ENCODE data around the gene LLGL2.

The LLGL2 gene

DNA sequence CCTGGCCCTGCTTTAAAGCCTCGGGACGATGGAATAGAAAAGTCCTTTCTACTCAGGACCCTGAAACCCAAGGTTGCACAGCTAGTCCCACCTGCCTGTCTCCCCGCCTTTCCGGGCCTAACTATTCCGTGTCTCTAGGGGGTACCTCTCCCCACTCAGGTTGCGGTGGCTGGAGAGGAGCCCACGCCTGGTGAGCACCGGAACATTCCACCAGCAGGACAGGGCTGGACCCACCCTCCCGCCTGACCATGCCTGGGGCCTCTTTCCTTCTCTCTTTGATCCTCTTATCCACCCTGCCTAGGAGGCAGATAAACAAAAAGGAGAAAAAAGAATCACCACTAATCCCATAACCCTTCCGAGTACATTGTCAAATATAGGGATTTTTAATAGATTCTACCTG is 10.9 kb downstream of the LLGL2 start:
- H3K9me3 ChIP-seq (ENCODE audit: control insufficient read depth, insufficient read depth, low read length): no peaks in the 10 kb centered on the region
- no peaks in the 10 kb centered on the region for H3K36me3 ChIP-seq (ENCODE audit: insufficient read depth, low read length)
- H3K4me1 ChIP-seq (ENCODE audit: insufficient read depth, low read length): peaks cover 13% of the 10 kb centered on the region; the same call in 1 of the 2 replicates
- H3K9ac ChIP-seq (ENCODE audit: low read depth, low read length): no peak overlapping the region

DNA sequence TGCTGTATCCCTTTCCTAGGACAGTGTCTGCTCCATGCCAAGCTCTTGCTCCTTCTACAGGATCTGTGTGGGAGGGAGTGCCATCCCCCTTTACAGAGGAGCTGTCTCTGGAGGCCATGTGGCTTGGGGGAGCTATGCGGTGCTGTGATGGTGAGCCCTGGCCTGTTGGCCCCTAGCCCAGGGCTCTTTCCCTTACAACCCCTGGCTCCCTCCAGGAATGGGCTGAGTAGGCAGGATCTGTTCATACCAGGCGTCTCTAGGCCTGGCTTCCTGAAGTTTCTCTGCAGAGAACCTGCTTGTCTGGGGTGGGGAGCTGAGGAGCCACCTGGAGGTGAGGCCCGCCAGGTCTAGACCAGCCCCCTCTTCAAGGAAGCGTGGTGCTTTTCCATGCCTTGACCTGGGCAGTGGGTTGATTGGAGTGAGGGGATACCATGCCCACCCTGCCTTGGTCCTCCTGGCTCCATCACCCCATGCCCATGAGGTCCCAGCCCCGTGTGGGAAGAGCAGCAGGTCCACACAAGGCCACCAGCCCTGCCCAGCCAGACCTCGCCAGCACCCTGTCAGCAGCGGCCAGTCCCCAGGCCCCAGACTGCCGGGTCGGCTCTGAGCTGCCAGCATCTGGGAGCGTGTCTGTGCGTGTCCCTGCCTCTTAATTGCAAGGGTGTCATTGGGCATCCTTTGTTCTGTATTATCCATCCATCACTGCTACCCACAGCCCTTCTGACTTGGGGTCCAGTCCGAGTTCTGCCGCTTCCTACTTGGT is 14.7 kb downstream of the LLGL2 start:
- Histone ChIP-seq H3K9me3 (ENCODE audit: control insufficient read depth, insufficient read depth, low read length) (no peaks in the 10 kb centered on the region), H3K4me1 (ENCODE audit: insufficient read depth, low read length) (peaks cover 13% of the 10 kb centered on the region; the same call in 1 of the 2 replicates), H3K9ac (ENCODE audit: low read depth, low read length) (no peak overlapping the region), H3K36me3 (ENCODE audit: insufficient read depth, low read length) (no peaks in the 10 kb centered on the region)

DNA sequence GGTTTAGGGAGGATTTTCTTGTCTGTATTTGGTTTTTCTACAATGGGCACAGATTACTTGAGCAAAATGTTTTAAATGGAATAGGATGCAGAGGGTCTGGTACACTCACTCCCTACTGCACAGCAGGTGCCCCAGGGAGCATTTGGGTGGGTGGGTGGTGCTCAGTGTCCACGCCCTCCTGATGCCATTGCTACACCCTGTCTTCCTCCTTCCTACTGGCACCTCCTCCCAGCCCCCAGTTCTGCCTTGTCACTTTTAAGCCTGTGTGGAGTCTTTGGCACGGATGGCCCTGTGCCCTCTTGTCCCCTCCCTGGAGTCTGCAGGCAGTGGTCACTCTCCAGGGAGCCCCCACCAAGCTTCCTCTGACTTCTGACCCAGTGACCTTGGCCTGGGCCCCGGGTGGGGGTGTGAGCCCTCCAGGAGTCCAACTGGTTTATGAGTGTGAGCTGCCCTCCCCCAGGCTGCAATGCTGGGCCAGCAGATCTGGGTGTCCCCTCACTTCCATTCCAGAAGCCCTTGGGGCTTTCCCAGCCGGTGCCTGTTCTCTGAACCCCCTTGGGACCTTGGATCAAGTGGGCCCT is 15.5 kb downstream of the LLGL2 start:
- Histone ChIP-seq H3K4me1 (ENCODE audit: insufficient read depth, low read length) (peaks cover 19% of the 10 kb centered on the region; the same call in 1 of the 2 replicates), H3K9me3 (ENCODE audit: control insufficient read depth, insufficient read depth, low read length) (no peaks in the 10 kb centered on the region), H3K9ac (ENCODE audit: low read depth, low read length) (no peak overlapping the region), H3K36me3 (ENCODE audit: insufficient read depth, low read length) (no peaks in the 10 kb centered on the region)

DNA sequence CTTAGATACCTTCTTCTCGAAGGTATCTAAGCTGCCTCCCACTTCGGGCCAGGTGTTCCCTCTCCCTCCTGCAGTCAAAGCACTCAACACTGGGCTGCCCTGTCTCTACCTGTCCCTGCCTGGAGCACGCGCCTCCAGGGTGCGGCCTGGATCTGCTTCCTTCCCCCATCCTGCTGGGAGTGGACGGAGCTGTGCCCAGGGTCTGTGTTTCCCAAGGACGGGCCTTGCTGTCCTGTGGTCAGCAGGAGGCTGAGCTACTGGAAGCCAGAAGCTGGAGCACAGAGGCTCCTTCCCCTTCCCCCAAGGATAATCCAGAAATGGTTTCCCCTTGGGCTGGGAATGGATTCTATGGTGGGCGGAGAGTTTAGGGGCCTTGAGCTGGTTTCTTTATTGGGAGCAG is 16.7 kb downstream of the LLGL2 start:
- no peaks in the 10 kb centered on the region for H3K36me3 ChIP-seq (ENCODE audit: insufficient read depth, low read length)
- no peaks in the 10 kb centered on the region for H3K9me3 ChIP-seq (ENCODE audit: control insufficient read depth, insufficient read depth, low read length)
- peaks cover 19% of the 10 kb centered on the region; the same call in 1 of the 2 replicates for H3K4me1 ChIP-seq (ENCODE audit: insufficient read depth, low read length)
- H3K9ac ChIP-seq (ENCODE audit: low read depth, low read length): no peak overlapping the region

DNA sequence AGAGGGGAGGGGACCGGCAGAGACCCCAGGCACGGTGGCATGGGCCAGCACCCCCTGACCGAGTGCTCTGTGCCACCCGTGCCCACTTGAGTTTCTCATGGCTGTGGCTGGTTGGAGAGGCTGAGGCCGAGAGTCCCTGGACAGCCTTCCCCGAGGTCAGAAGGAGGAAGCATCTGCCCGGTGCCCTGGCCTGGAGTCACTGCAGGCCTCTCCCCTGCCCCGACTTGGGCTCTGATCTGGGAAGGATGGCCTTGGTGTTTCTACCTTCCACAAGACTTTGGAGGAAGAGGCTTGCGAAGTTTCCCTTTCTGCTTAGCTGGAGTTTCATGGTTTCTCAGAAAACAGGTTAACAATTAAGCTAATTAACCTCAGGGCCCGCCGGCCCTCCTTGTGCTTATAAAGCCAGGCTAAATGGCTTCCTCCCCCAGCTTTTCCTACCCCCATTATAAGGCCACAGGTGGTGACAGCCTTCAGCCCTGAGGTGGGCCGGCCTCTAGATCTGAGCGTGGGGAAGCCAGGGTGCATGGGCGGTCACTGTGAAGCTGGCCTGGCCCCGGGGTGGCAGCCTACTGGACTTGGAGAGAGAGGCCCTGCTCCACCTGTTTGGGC is 17.3 kb downstream of the LLGL2 start:
- Histone ChIP-seq H3K9me3 (ENCODE audit: control insufficient read depth, insufficient read depth, low read length) (no peaks in the 10 kb centered on the region), H3K36me3 (ENCODE audit: insufficient read depth, low read length) (no peaks in the 10 kb centered on the region), H3K9ac (ENCODE audit: low read depth, low read length) (no peak overlapping the region), H3K4me1 (ENCODE audit: insufficient read depth, low read length) (peaks cover 19% of the 10 kb centered on the region; the same call in 1 of the 2 replicates)

DNA sequence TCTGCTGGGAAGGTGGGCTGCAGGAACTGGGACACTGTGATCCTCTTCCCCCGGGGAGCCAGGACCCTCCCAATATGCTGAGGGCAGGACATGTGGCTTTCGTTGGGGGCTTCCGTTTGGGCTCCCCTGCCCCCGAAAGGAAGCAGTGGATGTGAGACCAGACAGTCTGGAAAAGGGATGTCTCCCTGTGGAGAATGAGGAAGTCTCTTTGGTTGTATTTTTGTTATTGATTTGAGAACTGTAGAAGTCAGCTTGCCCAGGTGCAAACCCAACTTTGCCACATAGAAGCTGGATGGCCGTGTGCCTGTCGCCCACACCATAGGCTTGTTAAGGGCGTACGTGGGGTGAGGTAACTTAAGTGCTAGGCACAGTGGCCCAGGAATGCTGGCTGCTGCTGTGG is 18.8 kb downstream of the LLGL2 start:
- Histone ChIP-seq H3K36me3 (ENCODE audit: insufficient read depth, low read length) (no peaks in the 10 kb centered on the region), H3K4me1 (ENCODE audit: insufficient read depth, low read length) (peaks cover 25% of the 10 kb centered on the region; the same call in 1 of the 2 replicates), H3K9ac (ENCODE audit: low read depth, low read length) (no peak overlapping the region), H3K9me3 (ENCODE audit: control insufficient read depth, insufficient read depth, low read length) (no peaks in the 10 kb centered on the region)

DNA sequence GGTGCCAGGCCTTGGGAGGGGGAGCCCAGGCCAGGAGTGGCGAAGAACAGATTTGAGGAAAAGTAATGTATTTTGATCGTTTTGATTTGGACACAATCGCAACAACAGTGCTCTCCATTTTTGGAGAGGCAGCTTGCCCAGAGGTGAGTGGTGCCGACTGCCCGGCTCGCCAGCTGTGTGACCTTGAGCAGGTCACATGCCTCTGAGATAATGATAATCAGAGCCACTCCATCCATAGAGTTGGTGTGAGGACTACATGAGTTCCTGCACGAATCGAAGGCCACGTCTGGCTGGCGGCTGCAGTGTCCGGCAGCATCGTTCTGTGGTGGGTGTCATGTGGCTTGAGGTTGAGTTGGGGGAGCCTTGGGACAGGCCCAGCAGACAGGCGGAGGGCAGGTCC is 20.7 kb downstream of the LLGL2 start:
- H3K36me3 ChIP-seq (ENCODE audit: insufficient read depth, low read length): no peaks in the 10 kb centered on the region
- no peak overlapping the region for H3K9ac ChIP-seq (ENCODE audit: low read depth, low read length)
- H3K4me1 ChIP-seq (ENCODE audit: insufficient read depth, low read length): peaks cover 19% of the 10 kb centered on the region; the same call in 1 of the 2 replicates
- no peaks in the 10 kb centered on the region for H3K9me3 ChIP-seq (ENCODE audit: control insufficient read depth, insufficient read depth, low read length)

DNA sequence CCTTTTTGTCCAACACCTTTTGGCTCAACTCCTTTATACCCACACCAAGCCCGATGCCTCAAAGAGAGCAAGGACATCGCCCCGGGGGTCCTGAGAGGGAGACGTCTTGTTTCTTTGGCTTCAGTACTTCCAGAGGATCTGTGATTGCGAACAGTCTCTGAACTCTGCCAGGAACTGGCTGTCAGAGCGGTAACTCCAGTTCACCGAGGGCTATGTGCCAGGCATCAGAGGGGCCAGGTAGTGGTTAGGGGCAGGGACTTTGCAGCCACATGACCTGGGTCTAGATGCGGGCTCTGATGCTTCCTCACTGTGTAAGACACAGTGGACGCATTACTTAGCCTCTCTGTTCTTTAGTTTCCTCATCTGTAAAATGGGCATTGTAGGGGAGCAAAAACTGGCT is 21.6 kb downstream of the LLGL2 start:
- H3K9me3 ChIP-seq (ENCODE audit: control insufficient read depth, insufficient read depth, low read length): no peaks in the 10 kb centered on the region
- peaks cover 20% of the 10 kb centered on the region; the same call in 1 of the 2 replicates for H3K4me1 ChIP-seq (ENCODE audit: insufficient read depth, low read length)
- H3K9ac ChIP-seq (ENCODE audit: low read depth, low read length): no peak overlapping the region
- no peaks in the 10 kb centered on the region for H3K36me3 ChIP-seq (ENCODE audit: insufficient read depth, low read length)

DNA sequence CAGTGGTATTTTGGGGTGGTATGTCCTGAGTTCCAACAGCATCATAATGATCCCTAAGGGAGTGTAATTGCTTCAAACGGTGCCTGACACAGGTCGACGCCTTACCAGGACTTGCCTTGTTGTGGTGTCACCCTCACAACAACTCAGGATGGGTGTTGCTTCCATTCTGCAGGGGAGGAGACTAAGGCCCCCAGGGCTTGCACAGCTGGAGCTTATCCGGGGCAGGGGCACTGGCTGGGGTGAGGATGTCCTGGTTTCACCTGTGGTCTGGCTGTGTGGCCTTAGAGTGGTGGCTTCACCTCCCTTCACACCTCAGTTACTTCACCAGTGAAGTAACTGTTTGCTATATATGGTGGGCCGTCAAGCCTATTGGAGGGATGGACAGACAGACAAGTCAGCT is 23.3 kb downstream of the LLGL2 start:
- Histone ChIP-seq H3K9me3 (ENCODE audit: control insufficient read depth, insufficient read depth, low read length) (no peaks in the 10 kb centered on the region), H3K9ac (ENCODE audit: low read depth, low read length) (no peak overlapping the region), H3K4me1 (ENCODE audit: insufficient read depth, low read length) (peaks cover 30% of the 10 kb centered on the region; the same call in 1 of the 2 replicates), H3K36me3 (ENCODE audit: insufficient read depth, low read length) (no peaks in the 10 kb centered on the region)

DNA sequence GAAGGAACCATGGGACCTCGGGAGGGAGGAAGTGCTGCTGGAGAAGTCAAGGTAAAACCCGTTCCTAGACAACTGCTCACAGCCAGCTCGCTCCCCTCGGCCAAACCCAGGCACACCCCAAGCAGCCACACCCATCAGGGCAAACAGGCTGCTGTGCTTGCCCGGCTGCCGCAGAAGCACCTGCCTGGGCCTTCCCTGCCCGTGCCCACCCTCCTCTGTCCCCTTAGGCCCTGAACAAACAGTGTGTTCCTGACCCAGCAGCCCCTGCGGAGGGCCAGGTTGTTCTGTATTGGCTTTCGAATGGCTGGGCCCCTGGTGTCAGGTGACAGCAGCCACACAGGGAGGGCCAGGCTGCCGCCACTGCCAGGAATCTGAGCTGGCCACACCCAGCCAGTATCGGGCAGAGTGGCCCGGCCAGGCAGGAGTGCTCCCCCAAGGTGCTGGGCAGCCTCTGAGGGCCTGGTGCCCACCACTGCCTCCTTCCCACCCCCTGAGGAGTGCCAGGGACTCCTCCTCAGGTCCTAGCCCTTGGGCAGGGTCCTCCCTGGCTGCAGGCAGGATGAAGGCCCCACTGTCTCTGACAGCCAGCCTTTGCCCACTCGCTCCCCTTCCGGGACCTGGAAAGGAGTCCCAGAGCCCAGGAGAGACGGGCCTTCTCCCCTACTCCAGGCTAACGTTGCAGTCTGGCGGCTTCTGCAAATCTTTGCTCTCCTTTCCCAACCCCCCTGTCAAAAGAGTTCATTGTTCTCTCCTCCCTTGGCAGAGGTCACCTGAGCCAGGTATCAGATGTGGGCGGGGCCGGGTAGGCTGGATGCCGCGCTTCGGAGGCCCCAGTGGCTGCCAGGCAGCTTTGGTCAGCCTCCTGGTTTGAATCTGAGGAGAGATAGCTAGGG is 24.0 kb downstream of the LLGL2 start:
- peak overlapping the region; percentile 26 for H3K9ac ChIP-seq (ENCODE audit: low read depth, low read length)
- H3K4me1 ChIP-seq (ENCODE audit: insufficient read depth, low read length): peaks cover 30% of the 10 kb centered on the region; the same call in 1 of the 2 replicates
- no peaks in the 10 kb centered on the region for H3K36me3 ChIP-seq (ENCODE audit: insufficient read depth, low read length)
- no peaks in the 10 kb centered on the region for H3K9me3 ChIP-seq (ENCODE audit: control insufficient read depth, insufficient read depth, low read length)

DNA sequence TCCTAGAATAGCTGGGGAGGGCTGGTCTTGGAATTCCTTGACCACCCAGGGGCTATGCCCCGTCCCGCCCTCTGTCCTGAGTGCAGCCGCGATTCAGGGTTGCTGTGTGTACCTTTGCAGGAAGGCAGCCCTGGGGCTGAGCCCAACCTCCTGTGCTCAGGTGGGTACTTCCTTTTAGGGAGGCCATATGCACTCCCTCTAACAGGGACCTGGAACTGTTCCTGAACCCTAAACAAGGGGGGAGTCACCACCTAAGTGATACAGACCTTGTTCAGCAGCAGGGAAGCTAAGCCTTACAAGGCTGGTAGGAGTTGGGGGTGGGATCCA is 24.6 kb downstream of the LLGL2 start:
- H3K9me3 ChIP-seq (ENCODE audit: control insufficient read depth, insufficient read depth, low read length): no peaks in the 10 kb centered on the region
- H3K9ac ChIP-seq (ENCODE audit: low read depth, low read length): peak overlapping the region; percentile 26; the same call in 1 of the 2 replicates
- no peaks in the 10 kb centered on the region for H3K36me3 ChIP-seq (ENCODE audit: insufficient read depth, low read length)
- peaks cover 29% of the 10 kb centered on the region; the same call in 1 of the 2 replicates for H3K4me1 ChIP-seq (ENCODE audit: insufficient read depth, low read length)

DNA sequence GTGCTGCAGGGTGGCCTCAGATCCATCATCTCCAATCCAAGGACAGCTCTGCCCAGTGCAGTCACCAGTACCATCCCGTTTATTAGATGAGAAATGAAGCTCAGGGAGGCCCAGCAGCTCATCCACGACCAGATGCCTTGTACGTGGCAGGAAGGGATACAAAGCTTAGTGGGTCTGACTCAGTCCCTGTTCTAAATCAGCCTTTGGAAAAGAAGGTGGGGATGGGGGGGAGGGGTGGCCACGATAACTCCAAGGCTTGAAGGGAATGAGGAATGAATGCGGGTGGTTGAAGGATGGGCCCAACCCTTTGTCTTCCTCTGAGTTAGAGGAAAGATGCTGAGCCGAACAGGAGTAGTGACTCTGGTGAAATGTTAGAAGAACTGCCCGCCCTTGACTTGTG is 25.8 kb downstream of the LLGL2 start:
- Histone ChIP-seq H3K9ac (ENCODE audit: low read depth, low read length) (no peak overlapping the region), H3K9me3 (ENCODE audit: control insufficient read depth, insufficient read depth, low read length) (no peaks in the 10 kb centered on the region), H3K36me3 (ENCODE audit: insufficient read depth, low read length) (no peaks in the 10 kb centered on the region), H3K4me1 (ENCODE audit: insufficient read depth, low read length) (peaks cover 22% of the 10 kb centered on the region; the same call in 1 of the 2 replicates)

DNA sequence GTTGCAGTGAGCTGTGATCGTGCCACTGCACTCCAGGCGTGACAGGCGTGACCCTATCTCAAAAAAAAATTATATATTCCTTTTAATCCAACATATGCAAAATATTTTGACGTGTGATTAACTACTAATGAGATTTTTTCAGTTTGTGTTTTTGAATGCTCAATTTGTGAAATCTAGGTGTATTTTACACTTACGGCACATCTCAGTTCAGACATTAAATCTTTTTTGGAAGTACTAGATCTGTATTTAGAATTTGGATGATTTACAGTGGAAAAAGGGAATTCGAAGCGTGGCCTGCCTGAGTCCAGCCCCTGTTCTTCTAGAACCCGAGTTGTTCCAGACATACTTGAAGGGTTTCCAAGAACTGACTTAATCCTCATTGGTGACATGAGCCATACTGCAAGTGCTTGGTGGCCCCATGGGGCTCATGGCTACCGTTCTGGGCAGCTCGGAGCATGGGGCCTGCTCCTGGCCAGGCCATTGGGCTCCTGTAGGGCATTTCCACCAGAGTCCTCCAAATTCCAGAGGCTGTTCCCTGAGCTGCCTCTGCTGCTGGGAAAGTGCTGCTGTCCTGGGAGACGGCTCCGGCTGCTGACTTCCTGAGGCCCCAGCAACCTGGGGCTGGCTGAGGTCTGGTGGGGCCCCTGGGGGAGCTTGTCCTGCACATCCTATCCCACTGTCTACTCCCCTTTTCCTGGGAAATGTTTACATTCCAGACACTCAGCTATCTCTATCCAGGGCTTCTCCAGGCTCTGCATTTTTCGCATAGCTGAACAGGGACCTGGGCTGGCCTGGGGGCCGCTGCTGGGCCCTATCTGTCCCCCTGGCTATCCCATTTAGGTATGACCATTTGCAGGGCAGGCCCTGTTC is 27.2 kb downstream of the LLGL2 start:
- Histone ChIP-seq H3K4me1 (ENCODE audit: insufficient read depth, low read length) (peaks cover 31% of the 10 kb centered on the region; the same call in 1 of the 2 replicates), H3K9ac (ENCODE audit: low read depth, low read length) (no peak overlapping the region), H3K9me3 (ENCODE audit: control insufficient read depth, insufficient read depth, low read length) (no peaks in the 10 kb centered on the region), H3K36me3 (ENCODE audit: insufficient read depth, low read length) (no peaks in the 10 kb centered on the region)
